KMS-11 (cell line): ENCODE results near the gene CMC2.

Experiments used
- H2AFZ ChIP-seq: fragments of 200-600 bp; sonication (generic); 2 replicates; pipeline ENCODE4 v1.6.1; 2016; ENCODE audit warnings: antibody characterized with exemption, mixed run types, low read depth
- H3K27ac ChIP-seq: fragments of 200-600 bp; sonication (generic); 2 replicates; pipeline ENCODE4 v1.6.1; 2016; ENCODE audit warnings: mild to moderate bottlenecking, mixed run types
- H3K27me3 ChIP-seq: fragments of 200-600 bp; sonication (generic); 2 replicates; pipeline ENCODE4 v1.6.1; 2017; ENCODE audit warnings: mild to moderate bottlenecking, low read depth, mixed run types, moderate library complexity; ENCODE audit not compliant: insufficient read depth
- H3K36me3 ChIP-seq: fragments of 200-600 bp; sonication (generic); 2 replicates; pipeline ENCODE4 v1.6.1; 2017; ENCODE audit warnings: mild to moderate bottlenecking, mixed run types; ENCODE audit not compliant: insufficient read depth
- H3K4me1 ChIP-seq: fragments of 200-600 bp; sonication (generic); 2 replicates; pipeline ENCODE4 v1.6.1; 2016; ENCODE audit warnings: mild to moderate bottlenecking, low read depth, mixed run types; ENCODE audit not compliant: poor library complexity, severe bottlenecking
- H3K4me2 ChIP-seq: fragments of 200-600 bp; sonication (generic); 2 replicates; pipeline ENCODE4 v1.7.0; 2016; ENCODE audit warnings: mild to moderate bottlenecking, mixed run types
- H3K4me3 ChIP-seq: fragments of 200-600 bp; sonication (generic); IDR thresholded peaks from 2 replicates; pipeline ENCODE4 v1.6.1; 2017; ENCODE audit warnings: low read depth, low read length, mixed read lengths; ENCODE audit not compliant: insufficient read depth
- H3K79me2 ChIP-seq: fragments of 200-600 bp; sonication (generic); 2 replicates; pipeline ENCODE4 v1.6.1; 2016; ENCODE audit warnings: low read depth, mixed run types; ENCODE audit not compliant: insufficient read depth
- H3K9ac ChIP-seq: fragments of 200-600 bp; sonication (generic); 2 replicates; pipeline ENCODE4 v1.6.1; 2016; ENCODE audit warnings: mild to moderate bottlenecking, mixed run types
- H4K20me1 ChIP-seq: fragments of 200-600 bp; sonication (generic); 2 replicates; pipeline ENCODE4 v1.6.1; 2016; ENCODE audit warnings: mild to moderate bottlenecking, mixed run types; ENCODE audit not compliant: insufficient read depth
- CTCF ChIP-seq: fragments of 200-600 bp; sonication (generic); conservative IDR thresholded peaks from 2 replicates; pipeline ENCODE4 v1.6.1; 2017; ENCODE audit warnings: low read depth, mild to moderate bottlenecking, antibody characterized with exemption, low read length, moderate library complexity, mixed read lengths

The CMC2 gene

GRCh38 chr16:80992676-80993293 lies 13.9 kb downstream of the CMC2 start:
- Histone ChIP-seq H4K20me1 (no peaks in the 10 kb centered on the region), H3K4me2 (no peak overlapping the region), H3K79me2 (peaks cover 61% of the 10 kb centered on the region), H3K9ac (no peak overlapping the region), H3K4me1 (no peaks in the 10 kb centered on the region), H3K27ac (no peak overlapping the region), H2AFZ (no peak overlapping the region), H3K27me3 (no peaks in the 10 kb centered on the region), H3K36me3 (no peaks in the 10 kb centered on the region), H3K4me3 (no peak overlapping the region)
- no peak for TF ChIP-seq CTCF

DNA sequence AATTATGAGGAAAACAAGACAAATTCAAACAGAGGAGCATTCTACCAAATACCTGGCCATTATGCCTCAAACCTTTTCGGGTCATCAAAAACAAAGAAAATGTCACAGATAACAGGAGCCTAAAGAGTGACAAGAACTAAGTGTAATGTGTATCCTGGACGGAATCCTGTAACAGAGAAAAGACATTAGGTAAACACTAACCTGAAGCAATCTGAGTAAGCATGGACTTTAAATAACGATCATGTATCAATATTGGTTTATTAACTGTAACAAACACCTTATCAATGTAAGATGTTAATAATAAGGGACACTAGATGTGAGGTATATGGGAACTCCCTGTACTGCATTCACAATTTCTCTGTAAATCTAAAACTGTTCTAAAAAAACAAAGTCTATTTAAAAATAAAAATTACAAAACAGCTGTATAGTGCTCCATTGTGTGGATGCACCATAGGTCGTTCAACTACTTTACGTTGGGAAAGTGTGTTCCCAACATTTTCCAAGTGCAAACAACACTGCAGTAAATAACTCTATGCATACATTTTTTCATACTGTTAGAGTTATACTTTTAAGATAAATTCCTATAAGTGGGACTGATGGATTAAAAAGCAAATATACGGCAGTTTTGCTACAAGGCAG lies 14.8 kb downstream of the CMC2 start:
- H3K4me3 ChIP-seq = no peak overlapping the region
- H3K79me2 ChIP-seq = peaks cover 52% of the 10 kb centered on the region; the same call in 1 of the 2 replicates
- H2AFZ ChIP-seq = no peak overlapping the region
- H3K9ac ChIP-seq = no peak overlapping the region
- TF ChIP-seq CTCF = no peak
- no peaks in the 10 kb centered on the region for H3K4me1 ChIP-seq
- no peaks in the 10 kb centered on the region for H4K20me1 ChIP-seq
- H3K36me3 ChIP-seq = no peaks in the 10 kb centered on the region
- H3K27ac ChIP-seq = no peak overlapping the region
- H3K4me2 ChIP-seq = no peak overlapping the region
- H3K27me3 ChIP-seq = no peaks in the 10 kb centered on the region

- Histone ChIP-seq H3K4me2 (no peak overlapping the region), H3K9ac (no peak overlapping the region), H2AFZ (no peak overlapping the region), H4K20me1 (no peaks in the 10 kb centered on the region), H3K4me1 (no peaks in the 10 kb centered on the region), H3K27me3 (no peaks in the 10 kb centered on the region), H3K27ac (no peak overlapping the region), H3K36me3 (no peaks in the 10 kb centered on the region), H3K79me2 (peaks cover 46% of the 10 kb centered on the region; the same call in 1 of the 2 replicates), H3K4me3 (no peak overlapping the region)
- no peak for TF ChIP-seq CTCF
These were observed 15.7 kb downstream of the CMC2 start for GRCh38 chr16:80990978-80991377.

- Histone ChIP-seq H3K36me3 (no peaks in the 10 kb centered on the region), H3K4me3 (no peak overlapping the region), H4K20me1 (no peaks in the 10 kb centered on the region), H3K4me1 (no peaks in the 10 kb centered on the region), H3K27me3 (no peaks in the 10 kb centered on the region), H3K9ac (no peak overlapping the region), H2AFZ (no peak overlapping the region), H3K4me2 (no peak overlapping the region), H3K79me2 (peaks cover 42% of the 10 kb centered on the region; the same call in 1 of the 2 replicates), H3K27ac (no peak overlapping the region)
- TF ChIP-seq CTCF = no peak
These were observed 16.1 kb downstream of the CMC2 start for GRCh38 chr16:80990577-80990976.
